Measurements from ENCODE around the gene COQ8B. TPM values are rescaled to one million over a fixed set of nuclear protein-coding genes. Genes with fewer than 3 reads are reported as not detected.
A peak's percentile ranks its signal among the peaks of the same experiment; 100 is the strongest.

The COQ8B gene
- total and polyA plus RNA-seq, 2 of the 4 experiments (the other 2 are of a cell fraction) = 14.9 to 23.2 TPM

DNA sequence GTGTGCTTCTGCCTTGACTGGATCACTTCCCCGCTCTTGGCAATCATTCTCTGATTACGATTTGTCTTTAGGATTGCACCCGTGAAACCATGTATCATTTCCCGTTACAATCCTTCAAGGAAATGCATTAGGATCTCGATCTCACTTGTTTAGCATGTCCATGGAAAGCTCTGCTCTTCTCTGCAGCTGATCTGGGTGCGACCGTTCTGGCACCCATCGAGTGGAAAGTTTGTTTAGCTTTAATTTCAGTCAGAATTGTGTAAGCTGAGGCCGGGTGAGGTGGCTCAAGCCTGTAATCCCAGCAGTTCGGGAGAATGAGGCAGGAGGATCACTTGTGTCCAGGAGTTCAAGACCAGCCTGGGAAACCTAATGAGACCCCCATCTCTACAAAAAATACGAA lies 57.1 kb downstream of the COQ8B start:
- Histone ChIP-seq H3K9me3 (ENCODE audit: control insufficient read depth, insufficient read depth, low read length) (no peaks in the 10 kb centered on the region), H3K36me3 (ENCODE audit: control insufficient read depth, insufficient read depth, low read length) (no peaks in the 10 kb centered on the region), H4K91ac (ENCODE audit: insufficient read depth, low read depth, low read length) (no peak overlapping the region; the same call in 1 of the 2 replicates), H3K4ac (ENCODE audit: low read depth, low read length) (no peak overlapping the region), H4K8ac (ENCODE audit: low read depth in 2 of 2, low read length in 2 of 2) (no peak overlapping the region), H3K4me3 (ENCODE audit: insufficient read depth, low read depth, low read length) (no peak overlapping the region), H4K5ac (ENCODE audit: low read depth, low read length) (no peak overlapping the region), H2AK9ac (replicated peaks; ENCODE audit: low read depth, low read length, poor library complexity) (no peak overlapping the region), H3K4me2 (ENCODE audit: low read depth, low read length) (no peak overlapping the region), H3K18ac (ENCODE audit: low read depth, low read length) (no peak overlapping the region), H4K20me1 (ENCODE audit: insufficient read depth, low read length) (no peaks in the 10 kb centered on the region), H3K27ac (ENCODE audit: insufficient read depth, low read length) (no peak overlapping the region), H2BK15ac (ENCODE audit: low read depth, low read length) (peak overlapping the region; percentile 63; the same call in 1 of the 3 replicates), H2AFZ (replicated peaks; ENCODE audit: low read length, poor library complexity) (no peak overlapping the region), H3K4me1 (ENCODE audit: control insufficient read depth, insufficient read depth, low read length) (peaks cover 6% of the 10 kb centered on the region), H3K9me1 (ENCODE audit: insufficient read depth, low read length) (peaks cover 7% of the 10 kb centered on the region; the same call in 1 of the 2 replicates), H3K14ac (replicated peaks; ENCODE audit: low read depth, low read length) (0 out of 2 replicates have a peak overlapping the region, but pooled peaks have one; percentile 19), H3K9ac (ENCODE audit: low read depth, low read length) (no peak overlapping the region), H2AK5ac (ENCODE audit: low read depth, low read length) (0 out of 2 replicates have a peak overlapping the region, but pooled peaks have one; percentile 31), H2BK5ac (ENCODE audit: low read depth, low read length, poor library complexity, severe bottlenecking) (no peak overlapping the region), H3K27me3 (ENCODE audit: control insufficient read depth, insufficient read depth, low read length) (no peaks in the 10 kb centered on the region), H2BK120ac (ENCODE audit: low read depth, low read length) (no peak overlapping the region; the same call in 1 of the 2 replicates), H3K23ac (ENCODE audit: low read depth, low read length) (no peak overlapping the region), H3K56ac (ENCODE audit: extremely low read depth, insufficient read depth, low read length) (no peak overlapping the region), H2BK20ac (ENCODE audit: low read depth, low read length) (no peak overlapping the region), H3K79me1 (ENCODE audit: low read depth in 1 of 2, low read length in 2 of 2) (no peaks in the 10 kb centered on the region)
- WGBS, 2 experiments (ENCODE audit: extremely low coverage in 2 of 2, insufficient read length in 1 of 2) = 81% methylated on average over 7 of the region's 11 CpGs; no CpG with 5 or more reads in 1 of the 2 experiments
- ChIA-PET POLR2A (ENCODE audit: unreplicated experiment) (no interaction called here), CTCF (no interaction called here)
- no peak for ATAC-seq (ENCODE audit: low read depth)
- BruUV-seq (replicated peaks) = no TSS peak
- in situ Hi-C loops (cut with MboI; ENCODE audit: low sequenced_read_pairs) = loop anchor here (10.0 to 25.0 kb wide), 2 partner anchors 485 to 603 kb away; partner anchors contain the start of gene HNRNPUL1
- no peak for DNase-seq
- dilution Hi-C loops (cut with HindIII; ENCODE audit: low sequenced_read_pairs, unreplicated experiment) = no loop called here
- TF ChIP-seq MAFK (IDR thresholded peaks at IDR 0.05; ENCODE audit: low read depth, low read length) (no peak), RCOR1 (IDR thresholded peaks at IDR 0.05; ENCODE audit: insufficient replicate concordance, low read length) (no peak), MAZ (IDR thresholded peaks at IDR 0.05; ENCODE audit: borderline replicate concordance, low read depth, low read length) (no peak), BHLHE40 (IDR thresholded peaks at IDR 0.05; ENCODE audit: low read depth, low read length) (no peak), SMC3 (IDR thresholded peaks at IDR 0.05; ENCODE audit: low read depth, low read length) (no peak), CHD1 (IDR thresholded peaks at IDR 0.05; ENCODE audit: low read depth, low read length) (no peak), RFX5 (IDR thresholded peaks at IDR 0.05; ENCODE audit: low read depth, low read length) (no peak), MXI1 (IDR thresholded peaks at IDR 0.05; ENCODE audit: borderline replicate concordance, low read depth, low read length) (no peak), RAD21 (IDR thresholded peaks at IDR 0.05; ENCODE audit: low read length) (no peak), POLR2A (IDR thresholded peaks at IDR 0.05; ENCODE audit: low read depth, low read length) (no peak), FOS (IDR thresholded peaks at IDR 0.05; ENCODE audit: low read depth, low read length) (no peak), CEBPB (IDR thresholded peaks at IDR 0.05; ENCODE audit: low read depth, low read length) (no peak)
- TF ChIP-seq, protein P1, sequence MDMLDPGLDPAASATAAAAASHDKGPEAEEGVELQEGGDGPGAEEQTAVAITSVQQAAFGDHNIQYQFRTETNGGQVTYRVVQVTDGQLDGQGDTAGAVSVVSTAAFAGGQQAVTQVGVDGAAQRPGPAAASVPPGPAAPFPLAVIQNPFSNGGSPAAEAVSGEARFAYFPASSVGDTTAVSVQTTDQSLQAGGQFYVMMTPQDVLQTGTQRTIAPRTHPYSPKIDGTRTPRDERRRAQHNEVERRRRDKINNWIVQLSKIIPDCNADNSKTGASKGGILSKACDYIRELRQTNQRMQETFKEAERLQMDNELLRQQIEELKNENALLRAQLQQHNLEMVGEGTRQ (IDR thresholded peaks at IDR 0.05; ENCODE audit: low read depth, low read length) = no peak
- TF ChIP-seq, protein P2, sequence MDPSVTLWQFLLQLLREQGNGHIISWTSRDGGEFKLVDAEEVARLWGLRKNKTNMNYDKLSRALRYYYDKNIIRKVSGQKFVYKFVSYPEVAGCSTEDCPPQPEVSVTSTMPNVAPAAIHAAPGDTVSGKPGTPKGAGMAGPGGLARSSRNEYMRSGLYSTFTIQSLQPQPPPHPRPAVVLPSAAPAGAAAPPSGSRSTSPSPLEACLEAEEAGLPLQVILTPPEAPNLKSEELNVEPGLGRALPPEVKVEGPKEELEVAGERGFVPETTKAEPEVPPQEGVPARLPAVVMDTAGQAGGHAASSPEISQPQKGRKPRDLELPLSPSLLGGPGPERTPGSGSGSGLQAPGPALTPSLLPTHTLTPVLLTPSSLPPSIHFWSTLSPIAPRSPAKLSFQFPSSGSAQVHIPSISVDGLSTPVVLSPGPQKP (IDR thresholded peaks at IDR 0.05; ENCODE audit: borderline replicate concordance, low read depth, low read length) = no peak
- TF ChIP-seq, protein P3, sequence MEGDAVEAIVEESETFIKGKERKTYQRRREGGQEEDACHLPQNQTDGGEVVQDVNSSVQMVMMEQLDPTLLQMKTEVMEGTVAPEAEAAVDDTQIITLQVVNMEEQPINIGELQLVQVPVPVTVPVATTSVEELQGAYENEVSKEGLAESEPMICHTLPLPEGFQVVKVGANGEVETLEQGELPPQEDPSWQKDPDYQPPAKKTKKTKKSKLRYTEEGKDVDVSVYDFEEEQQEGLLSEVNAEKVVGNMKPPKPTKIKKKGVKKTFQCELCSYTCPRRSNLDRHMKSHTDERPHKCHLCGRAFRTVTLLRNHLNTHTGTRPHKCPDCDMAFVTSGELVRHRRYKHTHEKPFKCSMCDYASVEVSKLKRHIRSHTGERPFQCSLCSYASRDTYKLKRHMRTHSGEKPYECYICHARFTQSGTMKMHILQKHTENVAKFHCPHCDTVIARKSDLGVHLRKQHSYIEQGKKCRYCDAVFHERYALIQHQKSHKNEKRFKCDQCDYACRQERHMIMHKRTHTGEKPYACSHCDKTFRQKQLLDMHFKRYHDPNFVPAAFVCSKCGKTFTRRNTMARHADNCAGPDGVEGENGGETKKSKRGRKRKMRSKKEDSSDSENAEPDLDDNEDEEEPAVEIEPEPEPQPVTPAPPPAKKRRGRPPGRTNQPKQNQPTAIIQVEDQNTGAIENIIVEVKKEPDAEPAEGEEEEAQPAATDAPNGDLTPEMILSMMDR (conservative IDR thresholded peaks at IDR 0.05; ENCODE audit: low read depth, low read length) = no peak
- intact Hi-C loops (cut with micrococcal nuclease) = no loop called here

All from IMR-90 (cell line).